Breast epithelium (tissue), 3 donors: ENCODE measurements around the gene TPM4.

Experiments used
- POLR2A ChIP-seq: fragments of 450-650 bp; IDR thresholded peaks from one replicate; pipeline ENCODE4 v1.6.1; 2016; ENCODE audit warnings: antibody characterized with exemption, mild to moderate bottlenecking, moderate library complexity
- POLR2AphosphoS5 ChIP-seq, 3 donors: sonication (generic); formaldehyde crosslinking; IDR thresholded peaks; one replicate each; pipeline ENCODE4 v1.6.1; 2017; ENCODE audit warnings: antibody characterized with exemption in 3 of 3
- TF ChIP-seq, protein P1 (sequence below), 3 donors: fragments of 450-650 bp; IDR thresholded peaks; one replicate each; pipeline ENCODE4 v1.5.1; 2016 to 2017; ENCODE audit warnings: antibody characterized with exemption in 3 of 3, mild to moderate bottlenecking in 3 of 3, moderate library complexity in 3 of 3

DNA sequence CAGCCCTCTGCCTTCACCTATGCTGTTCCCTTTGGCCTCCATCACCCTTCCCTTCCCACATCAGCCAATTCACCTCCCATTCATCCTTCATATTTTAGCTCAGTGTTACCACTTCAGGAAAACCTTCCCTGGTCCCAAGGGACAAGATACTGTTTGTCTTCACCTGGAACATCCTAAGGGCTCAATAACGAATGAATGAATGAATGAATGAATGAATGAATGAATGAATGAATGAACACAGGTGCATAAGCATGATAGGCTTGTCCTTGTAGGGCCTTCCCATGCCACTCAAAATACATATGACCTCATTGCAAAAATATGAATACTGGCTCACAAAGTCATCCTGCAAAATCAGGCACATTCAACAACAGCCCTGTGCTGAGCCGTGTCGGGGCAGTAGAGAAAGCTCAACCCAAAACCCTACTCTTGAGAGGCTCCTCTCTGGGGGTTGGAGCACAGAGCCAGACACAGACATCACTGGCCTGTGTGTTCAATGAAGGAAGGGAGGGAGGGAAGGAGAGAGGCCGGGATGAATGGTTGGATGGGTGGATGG, 33.7 kb upstream of the TPM4 start:
- TF ChIP-seq POLR2A (no peak), POLR2AphosphoS5 (IDR thresholded peaks at IDR 0.05) (no peak)
- TF ChIP-seq, protein P1, sequence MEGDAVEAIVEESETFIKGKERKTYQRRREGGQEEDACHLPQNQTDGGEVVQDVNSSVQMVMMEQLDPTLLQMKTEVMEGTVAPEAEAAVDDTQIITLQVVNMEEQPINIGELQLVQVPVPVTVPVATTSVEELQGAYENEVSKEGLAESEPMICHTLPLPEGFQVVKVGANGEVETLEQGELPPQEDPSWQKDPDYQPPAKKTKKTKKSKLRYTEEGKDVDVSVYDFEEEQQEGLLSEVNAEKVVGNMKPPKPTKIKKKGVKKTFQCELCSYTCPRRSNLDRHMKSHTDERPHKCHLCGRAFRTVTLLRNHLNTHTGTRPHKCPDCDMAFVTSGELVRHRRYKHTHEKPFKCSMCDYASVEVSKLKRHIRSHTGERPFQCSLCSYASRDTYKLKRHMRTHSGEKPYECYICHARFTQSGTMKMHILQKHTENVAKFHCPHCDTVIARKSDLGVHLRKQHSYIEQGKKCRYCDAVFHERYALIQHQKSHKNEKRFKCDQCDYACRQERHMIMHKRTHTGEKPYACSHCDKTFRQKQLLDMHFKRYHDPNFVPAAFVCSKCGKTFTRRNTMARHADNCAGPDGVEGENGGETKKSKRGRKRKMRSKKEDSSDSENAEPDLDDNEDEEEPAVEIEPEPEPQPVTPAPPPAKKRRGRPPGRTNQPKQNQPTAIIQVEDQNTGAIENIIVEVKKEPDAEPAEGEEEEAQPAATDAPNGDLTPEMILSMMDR (IDR thresholded peaks at IDR 0.05) = no peak
